HG03439 (cell line): ENCODE results near the gene AMPD3.
"Not testable (repeated sequence)": the region's sequence is repeated elsewhere in the genome, so short reads cannot be mapped to it uniquely, and the experiment has no call there.

ENCODE experiments used
- ATAC-seq: cut with Tn5 transposase; IDR thresholded peaks from one replicate; pipeline ENCODE4 v1.9.1; 2021; ENCODE audit warnings: mild to moderate bottlenecking, moderate library complexity; ENCODE audit not compliant: unreplicated experiment

Gene AMPD3

GRCh38 chr11:10436683-10437082 is 18.4 kb upstream of the AMPD3 start:
- not testable (repeated sequence) for ATAC-seq

- no peak for ATAC-seq
Measured at GRCh38 chr11:10438458-10438857, 16.6 kb upstream of the AMPD3 start.

GRCh38 chr11:10439351-10439750 is 15.7 kb upstream of the AMPD3 start:
- no peak for ATAC-seq

- ATAC-seq: no peak
Measured at GRCh38 chr11:10439924-10440323, 15.1 kb upstream of the AMPD3 start.

GRCh38 chr11:10440401-10440800 is 14.7 kb upstream of the AMPD3 start:
- no peak for ATAC-seq

- ATAC-seq: no peak
Measured at GRCh38 chr11:10441091-10441490, 14.0 kb upstream of the AMPD3 start.

GRCh38 chr11:10441652-10442503 is 13.2 kb upstream of the AMPD3 start:
- peak; percentile 93 for ATAC-seq

- ATAC-seq: no peak
Measured at GRCh38 chr11:10443152-10443551, 11.9 kb upstream of the AMPD3 start.

GRCh38 chr11:10443721-10444235 is 11.3 kb upstream of the AMPD3 start:
- no peak for ATAC-seq

- ATAC-seq: no peak
Measured at GRCh38 chr11:10444725-10445315, 10.2 kb upstream of the AMPD3 start.

GRCh38 chr11:10447445-10447844 is 7.6 kb upstream of the AMPD3 start:
- ATAC-seq: no peak

GRCh38 chr11:10450462-10451425 is 4.3 kb upstream of the AMPD3 start:
- ATAC-seq: no peak

GRCh38 chr11:10451426-10452116 is 3.5 kb upstream of the AMPD3 start:
- ATAC-seq: no peak

- ATAC-seq: no peak
Measured at GRCh38 chr11:10452211-10452767, 2.8 kb upstream of the AMPD3 start.

- no peak for ATAC-seq
Measured at GRCh38 chr11:10453261-10453660, 1.8 kb upstream of the AMPD3 start.

GRCh38 chr11:10455637-10456487 is 798 bp downstream of the AMPD3 start:
- ATAC-seq: peak; percentile 57

GRCh38 chr11:10456519-10456918 is 1.5 kb downstream of the AMPD3 start:
- ATAC-seq: no peak

- ATAC-seq: no peak
Measured at GRCh38 chr11:10457901-10458300, 2.8 kb downstream of the AMPD3 start.
